Midbrain (tissue), 1 donor: ENCODE measurements around the gene FOXL3.
"Not testable (repeated sequence)": the region's sequence is repeated elsewhere in the genome, so short reads cannot be mapped to it uniquely, and the experiment has no call there.

Source experiments
- DNase-seq: peaks from one replicate; lab custom pipeline; 2025; lab: John Stamatoyannopoulos, UW

Gene FOXL3

GRCh38 chr7:255038-255435 is 34.9 kb upstream of the FOXL3 start:
- DNase-seq: no peak

- no peak for DNase-seq
Observed at GRCh38 chr7:255721-256361, 34.1 kb upstream of the FOXL3 start.

GRCh38 chr7:256461-256940 is 33.5 kb upstream of the FOXL3 start:
- no peak for DNase-seq

- DNase-seq: no peak
Observed at GRCh38 chr7:256981-257646, 32.9 kb upstream of the FOXL3 start.

- no peak for DNase-seq
Observed at GRCh38 chr7:257647-257992, 32.4 kb upstream of the FOXL3 start.

GRCh38 chr7:258476-259190 is 31.3 kb upstream of the FOXL3 start:
- DNase-seq: no peak

GRCh38 chr7:259191-259505 is 30.8 kb upstream of the FOXL3 start:
- no peak for DNase-seq

- DNase-seq: no peak
Observed at GRCh38 chr7:259751-260405, 30.1 kb upstream of the FOXL3 start.

GRCh38 chr7:260441-261281 is 29.3 kb upstream of the FOXL3 start:
- DNase-seq: no peak

- no peak for DNase-seq
Observed at GRCh38 chr7:261341-262250, 28.4 kb upstream of the FOXL3 start.

- no peak for DNase-seq
Observed at GRCh38 chr7:262251-262572, 27.8 kb upstream of the FOXL3 start.

GRCh38 chr7:262631-263311 is 27.2 kb upstream of the FOXL3 start:
- not testable (repeated sequence) for DNase-seq

GRCh38 chr7:263483-264351 is 26.3 kb upstream of the FOXL3 start:
- not testable (repeated sequence) for DNase-seq

- no peak for DNase-seq
Observed at GRCh38 chr7:264541-265191, 25.3 kb upstream of the FOXL3 start.

- DNase-seq: no peak
Observed at GRCh38 chr7:265192-265997, 24.6 kb upstream of the FOXL3 start.

GRCh38 chr7:265998-266850 is 23.7 kb upstream of the FOXL3 start:
- DNase-seq: no peak
